ENCODE results near the gene RPSA. TPM values are rescaled to one million over a fixed set of nuclear protein-coding genes. Genes with fewer than 3 reads are reported as not detected.

Gene RPSA
- total RNA-seq, 4 donors from 2014 or later, result 744 to 1,023 (median 854) TPM

DNA sequence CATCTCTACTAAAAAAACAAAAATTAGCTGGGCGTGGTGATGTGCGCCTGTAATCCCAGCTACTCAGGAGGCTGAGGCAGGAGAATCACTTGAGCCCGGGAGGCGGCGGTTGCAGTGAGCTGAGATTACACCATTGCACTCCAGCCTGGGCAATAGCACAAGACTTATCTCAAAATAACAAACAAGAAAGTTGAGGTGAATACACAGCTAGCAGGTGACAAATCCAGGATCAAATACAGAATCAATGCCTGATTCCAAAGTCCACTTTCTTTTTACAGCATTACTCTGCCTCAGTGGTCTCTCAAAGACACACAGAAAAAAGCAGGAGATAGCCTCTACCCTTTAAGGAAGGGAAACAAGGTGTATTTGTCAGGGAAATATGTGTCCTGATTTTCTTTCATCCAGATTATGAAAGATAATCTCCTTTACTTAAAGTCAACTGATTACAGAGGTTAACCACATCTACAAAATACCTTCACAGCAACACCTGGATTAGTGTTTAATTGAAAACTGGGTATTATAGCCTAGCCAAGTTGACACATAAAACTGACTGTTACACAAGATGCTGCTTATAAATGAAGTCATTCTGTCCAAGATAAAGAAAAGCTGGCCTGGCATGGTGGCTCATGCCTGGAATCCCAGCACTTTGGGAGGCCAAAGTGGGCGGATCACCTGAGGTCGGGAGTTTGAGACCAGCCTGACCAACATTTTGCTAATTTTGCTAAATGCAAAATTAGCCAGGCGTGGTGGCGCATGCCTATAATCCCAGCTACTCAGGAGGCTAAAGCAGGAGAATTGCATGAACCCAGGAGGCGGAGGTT lies 27.4 kb upstream of the RPSA start:
- Histone ChIP-seq H3K36me3 (no peaks in the 10 kb centered on the region), H3K27ac (no peak overlapping the region), H3K4me1 (peaks cover 0 to 8% (median 0%) of the 10 kb centered on the region in 4 donors), H3K4me3 (no peak overlapping the region), H3K9me3 (no peaks in the 10 kb centered on the region), H3K27me3 (no peaks in the 10 kb centered on the region)
- 92 to 94% methylated on average over 10 of the region's 10 CpGs for WGBS, 2 donors
- TF ChIP-seq EP300 (IDR thresholded peaks at IDR 0.05), result no peak
- no peak for TF ChIP-seq POLR2A (IDR thresholded peaks at IDR 0.05)
- no peak for DNase-seq (ENCODE audit: low spot score in 2 of 2)

DNA sequence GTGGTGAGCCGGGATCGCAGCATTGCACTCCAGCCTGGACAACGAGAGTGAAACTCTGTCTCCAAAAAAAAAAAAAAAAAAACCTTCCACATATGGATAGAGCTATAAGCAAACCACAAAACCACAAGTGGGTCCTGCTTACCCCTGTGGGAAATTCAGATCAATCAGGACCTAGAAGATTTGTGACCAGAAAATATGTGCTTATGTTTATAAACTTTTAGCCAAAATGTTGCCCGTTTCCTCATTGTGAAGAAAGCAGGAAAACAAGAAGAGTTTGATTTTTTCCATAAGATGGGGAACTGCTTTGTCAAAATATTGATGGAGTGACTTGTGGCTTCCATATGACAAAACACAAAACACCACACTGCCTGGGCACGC lies 26.8 kb upstream of the RPSA start:
- no peaks in the 10 kb centered on the region for H3K27me3 ChIP-seq
- TF ChIP-seq POLR2A (IDR thresholded peaks at IDR 0.05) (no peak), EP300 (IDR thresholded peaks at IDR 0.05) (no peak)
- TF ChIP-seq, protein P1, sequence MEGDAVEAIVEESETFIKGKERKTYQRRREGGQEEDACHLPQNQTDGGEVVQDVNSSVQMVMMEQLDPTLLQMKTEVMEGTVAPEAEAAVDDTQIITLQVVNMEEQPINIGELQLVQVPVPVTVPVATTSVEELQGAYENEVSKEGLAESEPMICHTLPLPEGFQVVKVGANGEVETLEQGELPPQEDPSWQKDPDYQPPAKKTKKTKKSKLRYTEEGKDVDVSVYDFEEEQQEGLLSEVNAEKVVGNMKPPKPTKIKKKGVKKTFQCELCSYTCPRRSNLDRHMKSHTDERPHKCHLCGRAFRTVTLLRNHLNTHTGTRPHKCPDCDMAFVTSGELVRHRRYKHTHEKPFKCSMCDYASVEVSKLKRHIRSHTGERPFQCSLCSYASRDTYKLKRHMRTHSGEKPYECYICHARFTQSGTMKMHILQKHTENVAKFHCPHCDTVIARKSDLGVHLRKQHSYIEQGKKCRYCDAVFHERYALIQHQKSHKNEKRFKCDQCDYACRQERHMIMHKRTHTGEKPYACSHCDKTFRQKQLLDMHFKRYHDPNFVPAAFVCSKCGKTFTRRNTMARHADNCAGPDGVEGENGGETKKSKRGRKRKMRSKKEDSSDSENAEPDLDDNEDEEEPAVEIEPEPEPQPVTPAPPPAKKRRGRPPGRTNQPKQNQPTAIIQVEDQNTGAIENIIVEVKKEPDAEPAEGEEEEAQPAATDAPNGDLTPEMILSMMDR (IDR thresholded peaks at IDR 0.05), result no peak
- WGBS, 2 donors, result 81 to 91% methylated on average over 5 of the region's 5 CpGs
- H3K27ac ChIP-seq, result no peak overlapping the region
- DNase-seq (ENCODE audit: low spot score in 2 of 2), result no peak
- peaks cover 0 to 12% (median 5%) of the 10 kb centered on the region in 4 donors for H3K4me1 ChIP-seq
- H3K9me3 ChIP-seq, result no peaks in the 10 kb centered on the region
- H3K4me3 ChIP-seq, result no peak overlapping the region
- no peaks in the 10 kb centered on the region for H3K36me3 ChIP-seq

DNA sequence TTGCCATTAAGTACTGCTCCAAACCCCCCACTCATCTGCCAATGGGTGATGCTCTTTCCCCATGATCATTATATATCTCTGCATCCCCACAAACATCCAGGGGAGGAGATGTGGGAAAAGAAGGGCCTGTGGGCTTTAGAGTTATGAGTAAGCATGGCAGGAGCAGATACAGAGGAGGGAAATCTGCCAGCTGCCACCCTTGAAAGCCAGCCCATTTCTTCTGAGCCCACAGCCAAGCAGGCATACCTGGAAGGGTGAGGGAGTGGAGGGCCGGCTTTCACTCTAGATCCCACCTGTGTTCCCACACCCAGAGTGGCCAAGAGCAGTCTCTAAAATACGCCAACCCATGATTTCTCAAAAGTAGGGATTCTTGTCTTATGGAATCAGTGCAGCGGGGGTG lies 25.1 kb upstream of the RPSA start:
- H3K27me3 ChIP-seq, result no peaks in the 10 kb centered on the region
- TF ChIP-seq POLR2A (IDR thresholded peaks at IDR 0.05), result no peak
- TF ChIP-seq, protein P1 (IDR thresholded peaks at IDR 0.05), result no peak
- TF ChIP-seq EP300 (IDR thresholded peaks at IDR 0.05), result no peak
- no peaks in the 10 kb centered on the region for H3K36me3 ChIP-seq
- H3K4me3 ChIP-seq, result no peak overlapping the region
- 91 to 95% methylated on average over 3 of the region's 3 CpGs for WGBS, 2 donors
- no peaks in the 10 kb centered on the region for H3K9me3 ChIP-seq
- H3K4me1 ChIP-seq, result peaks cover 0 to 22% (median 11%) of the 10 kb centered on the region in 4 donors
- no peak for DNase-seq (ENCODE audit: low spot score in 2 of 2)
- H3K27ac ChIP-seq, result no peak overlapping the region

DNA sequence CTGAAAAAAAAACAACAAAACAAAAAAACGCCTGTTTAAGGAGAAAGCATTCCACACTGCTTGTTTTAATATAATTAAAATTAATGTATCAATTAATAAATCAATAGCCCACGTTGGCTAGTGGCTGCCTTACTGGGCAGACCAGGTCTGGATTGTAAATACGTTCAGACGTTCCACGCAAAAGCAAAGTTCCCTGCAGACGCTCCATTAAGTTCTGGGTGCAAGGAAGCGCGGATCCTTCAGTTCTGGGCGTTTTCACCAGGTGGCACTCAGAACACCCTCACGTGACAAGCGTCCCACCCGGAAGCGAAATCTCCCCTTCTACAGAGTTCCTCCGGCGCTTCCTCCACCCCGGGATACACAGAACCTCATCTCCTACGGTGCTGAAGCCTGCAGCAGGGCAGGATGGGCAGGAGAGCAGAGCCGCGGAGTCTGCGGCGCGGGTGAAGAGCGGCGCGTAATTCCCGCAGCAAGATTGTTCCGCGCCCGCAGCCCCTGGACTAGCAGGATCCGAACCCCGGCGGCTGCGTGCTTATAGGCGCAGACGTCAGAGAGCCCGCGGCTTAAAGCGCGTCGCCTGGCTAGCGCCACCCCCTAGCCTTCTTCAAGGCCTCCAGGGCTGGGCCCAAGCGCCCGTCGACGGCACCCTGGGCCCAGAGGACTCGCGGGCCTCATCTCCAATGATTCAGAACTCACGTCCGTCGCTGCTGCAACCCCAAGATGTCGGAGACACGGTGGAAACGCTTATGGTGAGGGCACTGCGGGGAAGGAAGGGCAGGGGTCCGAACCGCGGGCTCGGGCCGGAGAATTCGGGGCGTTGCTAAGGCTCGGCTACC lies 23.3 kb upstream of the RPSA start, which contains the start of gene SLC25A38:
SLC25A38 (plus strand) TSS at position 326 of the 836 bp plus-strand sequence; CDS start at position 681, 355 bp downstream.
- 1% methylated on average over 50 to 62 of the region's 62 CpGs for WGBS, 2 donors
- peak within 1 kb of the TSS; percentile 71 to 98 (median 91) for H3K27ac ChIP-seq
- peak within 1 kb of the TSS; percentile 76 to 98 (median 85) for H3K4me3 ChIP-seq
- no peaks in the 10 kb centered on the region for H3K27me3 ChIP-seq
- H3K4me1 ChIP-seq, result peaks cover 0 to 22% (median 12%) of the 10 kb centered on the region in 4 donors
- no peaks in the 10 kb centered on the region for H3K36me3 ChIP-seq
- DNase-seq (ENCODE audit: low spot score in 2 of 2), result peak; percentile 65 to 70
- no peaks in the 10 kb centered on the region for H3K9me3 ChIP-seq
- TF ChIP-seq, protein P1 (IDR thresholded peaks at IDR 0.05), result peak; percentile 25 to 39 (median 30)
- peak; percentile 22 to 78 for TF ChIP-seq EP300 (IDR thresholded peaks at IDR 0.05)
- TF ChIP-seq POLR2A (IDR thresholded peaks at IDR 0.05), result peak; percentile 32 to 37

DNA sequence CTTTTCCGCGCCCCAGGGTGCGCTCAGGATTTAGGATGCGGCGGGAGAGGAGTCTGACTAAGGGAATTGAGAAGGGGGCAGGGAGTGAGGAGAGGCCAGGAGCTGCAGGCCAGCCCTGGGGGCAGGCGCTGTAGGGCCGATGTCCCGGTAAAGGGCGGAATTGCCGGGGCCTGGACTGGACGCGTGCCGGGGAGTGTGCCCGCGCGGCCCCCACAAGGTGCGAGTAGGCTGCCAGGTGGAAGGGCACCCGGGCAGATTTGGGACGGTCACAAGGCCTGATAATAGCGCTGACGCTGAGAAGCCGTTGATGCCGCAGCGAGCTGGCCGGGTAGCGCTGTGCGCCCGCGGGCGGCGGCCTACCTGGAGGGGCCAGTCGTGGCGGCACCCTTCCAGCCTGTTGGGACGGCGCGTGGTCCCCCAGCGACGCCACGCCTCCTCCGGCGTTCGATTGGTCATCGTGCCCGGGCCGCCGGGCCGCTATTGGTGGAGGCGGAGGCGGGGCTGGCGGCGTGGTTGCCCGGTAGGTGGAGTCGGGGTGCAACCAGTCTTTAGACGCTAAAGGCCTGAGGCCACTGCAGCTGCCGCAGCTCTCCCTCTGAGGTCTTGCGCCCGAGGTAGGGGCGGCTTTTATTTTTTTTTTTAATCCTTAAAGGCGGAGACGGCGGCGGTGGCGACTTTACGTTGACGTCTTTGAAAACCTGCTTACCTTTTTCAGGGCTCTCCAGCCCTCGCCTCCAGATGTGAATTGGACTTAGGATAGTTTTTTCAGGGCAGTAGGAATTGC lies 22.4 kb upstream of the RPSA start:
- peaks cover 0 to 26% (median 14%) of the 10 kb centered on the region in 4 donors for H3K4me1 ChIP-seq
- no peaks in the 10 kb centered on the region for H3K27me3 ChIP-seq
- H3K27ac ChIP-seq, result peak overlapping the region; percentile 71 to 98 (median 91)
- TF ChIP-seq, protein P1 (IDR thresholded peaks at IDR 0.05), result peak in 4 of 5 experiments; percentile 12 to 56 (median 24)
- TF ChIP-seq EP300 (IDR thresholded peaks at IDR 0.05), result peak in 1 of 2 donors; percentile 86
- TF ChIP-seq POLR2A (IDR thresholded peaks at IDR 0.05), result peak; percentile 69 to 85
- H3K9me3 ChIP-seq, result no peaks in the 10 kb centered on the region
- H3K4me3 ChIP-seq, result peak overlapping the region; percentile 76 to 98 (median 85)
- DNase-seq (ENCODE audit: low spot score in 2 of 2), result peak; percentile 95 to 96
- H3K36me3 ChIP-seq, result no peaks in the 10 kb centered on the region
- 1% methylated on average over 34 to 52 of the region's 66 CpGs for WGBS, 2 donors
